ENCODE results near the gene SCRN3. TPM values are rescaled to one million over a fixed set of nuclear protein-coding genes. Genes with fewer than 3 reads are reported as not detected.

SCRN3 gene
- polyA plus RNA-seq, 1 experiment = 7.8 TPM

- Histone ChIP-seq H3K36me3 (ENCODE audit: control insufficient read depth, insufficient read depth, low read length) (no peaks in the 10 kb centered on the region), H3K4me3 (ENCODE audit: low read depth, low read length) (no peak overlapping the region), H3K27me3 (ENCODE audit: control insufficient read depth, insufficient read depth, low read length) (no peaks in the 10 kb centered on the region)
- POLR2A ChIA-PET = no interaction called here
- CTCF ChIA-PET = no interaction called here
- DNase-seq (ENCODE audit: low read depth) = no peak
- TF ChIP-seq CTCF (IDR thresholded peaks at IDR 0.05; ENCODE audit: insufficient read depth, low read depth, low read length) = no peak
These were observed 40.8 kb downstream of the SCRN3 start for GRCh38 chr2:174436351-174436750.

- ChIA-PET POLR2A (no interaction called here), CTCF (interaction anchor here (0.6 kb wide), 1 partner anchor 18 kb away, joined by 3 read pairs; no protein-coding TSS in a partner anchor)
- no peak for DNase-seq (ENCODE audit: low read depth)
These were observed 42.8 kb downstream of the SCRN3 start for GRCh38 chr2:174438146-174438886.

GRCh38 chr2:174439323-174439722 lies 43.8 kb downstream of the SCRN3 start:
- POLR2A ChIA-PET = no interaction called here
- Histone ChIP-seq H3K4me3 (ENCODE audit: low read depth, low read length) (no peak overlapping the region), H3K36me3 (ENCODE audit: control insufficient read depth, insufficient read depth, low read length) (no peaks in the 10 kb centered on the region), H3K27me3 (ENCODE audit: control insufficient read depth, insufficient read depth, low read length) (no peaks in the 10 kb centered on the region)
- DNase-seq (ENCODE audit: low read depth) = no peak
- no peak for TF ChIP-seq CTCF (IDR thresholded peaks at IDR 0.05; ENCODE audit: insufficient read depth, low read depth, low read length)
- CTCF ChIA-PET = no interaction called here

More at GRCh38 chr2:174438146-174438886, 42.8 kb downstream of the SCRN3 start:
- Histone ChIP-seq H3K27me3 (ENCODE audit: control insufficient read depth, insufficient read depth, low read length) (no peaks in the 10 kb centered on the region), H3K4me3 (ENCODE audit: low read depth, low read length) (no peak overlapping the region), H3K36me3 (ENCODE audit: control insufficient read depth, insufficient read depth, low read length) (no peaks in the 10 kb centered on the region)
- no peak for TF ChIP-seq CTCF (IDR thresholded peaks at IDR 0.05; ENCODE audit: insufficient read depth, low read depth, low read length)

GRCh38 chr2:174439950-174440349 lies 44.4 kb downstream of the SCRN3 start:
- POLR2A ChIA-PET = no interaction called here
- no peak for DNase-seq (ENCODE audit: low read depth)
- Histone ChIP-seq H3K4me3 (ENCODE audit: low read depth, low read length) (no peak overlapping the region), H3K27me3 (ENCODE audit: control insufficient read depth, insufficient read depth, low read length) (no peaks in the 10 kb centered on the region), H3K36me3 (ENCODE audit: control insufficient read depth, insufficient read depth, low read length) (no peaks in the 10 kb centered on the region)
- CTCF ChIA-PET = no interaction called here
- no peak for TF ChIP-seq CTCF (IDR thresholded peaks at IDR 0.05; ENCODE audit: insufficient read depth, low read depth, low read length)

- TF ChIP-seq CTCF (IDR thresholded peaks at IDR 0.05; ENCODE audit: insufficient read depth, low read depth, low read length) = no peak
- Histone ChIP-seq H3K36me3 (ENCODE audit: control insufficient read depth, insufficient read depth, low read length) (no peaks in the 10 kb centered on the region), H3K4me3 (ENCODE audit: low read depth, low read length) (no peak overlapping the region), H3K27me3 (ENCODE audit: control insufficient read depth, insufficient read depth, low read length) (no peaks in the 10 kb centered on the region)
- peak; percentile 59 for DNase-seq (ENCODE audit: low read depth)
- ChIA-PET CTCF (no interaction called here), POLR2A (no interaction called here)
These were observed 47.3 kb downstream of the SCRN3 start for GRCh38 chr2:174442546-174443510.
